Cardiac septum (tissue), 1 donor: ENCODE results near the gene ZNF423. TPM values are rescaled to one million over a fixed set of nuclear protein-coding genes. Genes with fewer than 3 reads are reported as not detected.
A peak's percentile ranks its signal among the peaks of the same experiment; 100 is the strongest.

ENCODE experiments used
- DNase-seq: peaks from one replicate; pipeline ENCODE4 v3.0.0-alpha.2; 2020; ENCODE audit warnings: low spot score
- intact Hi-C: fragments of 100-400 bp; cut with DNase I; formaldehyde crosslinking; loops from one replicate; pipeline ENCODE4 v1.14.0; 2022
- total RNA-seq: library from RNA; stranded (reverse); fragmentation: NEBNext Ultra II Directional; extraction: Animal tissue kit (Norgen Biotek cat#: 25700); gene quantifications from one replicate; pipeline ENCODE4 v1.2.1, GENCODE V29; 2021
- donor health status: DM: no; HTN: no; CAD: no.

ZNF423 gene
- total RNA-seq, 1 donor from 2014 or later = 8.6 TPM

- DNase-seq = peak; percentile 35
- intact Hi-C loops = loop anchor here (2.0 to 5.0 kb wide), 2 partner anchors 100 to 184 kb away; no protein-coding TSS in a partner anchor
Measured at GRCh38 chr16:49592546-49593423, 263.1 kb downstream of the ZNF423 start.

- intact Hi-C loops = loop anchor here (5.0 kb wide), 1 partner anchor 98 kb away; no protein-coding TSS in a partner anchor
- DNase-seq = peak; percentile 70
Measured at GRCh38 chr16:49590166-49590871, 265.6 kb downstream of the ZNF423 start.

GRCh38 chr16:49589544-49590031, 266.3 kb downstream of the ZNF423 start:
- peak; percentile 35 for DNase-seq
- intact Hi-C loops = loop anchor here (5.0 kb wide), 1 partner anchor 97 kb away; no protein-coding TSS in a partner anchor

GRCh38 chr16:49588729-49589384, 267.1 kb downstream of the ZNF423 start:
- intact Hi-C loops = no loop called here
- peak; percentile 60 for DNase-seq

- intact Hi-C loops = no loop called here
- DNase-seq = peak; percentile 35
Measured at GRCh38 chr16:49588026-49588425, 267.9 kb downstream of the ZNF423 start.

- no peak for DNase-seq
- intact Hi-C loops = no loop called here
Measured at GRCh38 chr16:49587511-49587910, 268.4 kb downstream of the ZNF423 start.

- peak; percentile 39 for DNase-seq
- intact Hi-C loops = no loop called here
Measured at GRCh38 chr16:49586466-49587450, 269.2 kb downstream of the ZNF423 start.

- peak; percentile 53 for DNase-seq
- intact Hi-C loops = no loop called here
Measured at GRCh38 chr16:49585143-49585832, 270.6 kb downstream of the ZNF423 start.

GRCh38 chr16:49583911-49584310, 272.0 kb downstream of the ZNF423 start:
- intact Hi-C loops = no loop called here
- no peak for DNase-seq

GRCh38 chr16:49581630-49582298, 274.1 kb downstream of the ZNF423 start:
- intact Hi-C loops = no loop called here
- DNase-seq = no peak

- intact Hi-C loops = no loop called here
- DNase-seq = no peak
Measured at GRCh38 chr16:49580751-49581303, 275.1 kb downstream of the ZNF423 start.

GRCh38 chr16:49578435-49579024, 277.4 kb downstream of the ZNF423 start:
- intact Hi-C loops = no loop called here
- DNase-seq = no peak

GRCh38 chr16:49578018-49578417, 277.9 kb downstream of the ZNF423 start:
- intact Hi-C loops = no loop called here
- no peak for DNase-seq

- intact Hi-C loops = no loop called here
- no peak for DNase-seq
Measured at GRCh38 chr16:49576941-49577340, 279.0 kb downstream of the ZNF423 start.

GRCh38 chr16:49576173-49576494, 279.8 kb downstream of the ZNF423 start:
- DNase-seq = no peak
- intact Hi-C loops = no loop called here

- DNase-seq = no peak
- intact Hi-C loops = no loop called here
Measured at GRCh38 chr16:49575346-49576172, 280.4 kb downstream of the ZNF423 start.
